Neural progenitor cell (in vitro differentiated cells): ENCODE results near the gene PRCC.
A peak's percentile ranks its signal among the peaks of the same experiment; 100 is the strongest.

Experiments used
- EZH2phosphoT487 ChIP-seq: fragments of 200-600 bp; sonication (generic); IDR thresholded peaks from 2 replicates; pipeline ENCODE4 v1.6.1; 2017; ENCODE audit warnings: antibody characterized with exemption
- TF ChIP-seq, protein P1 (sequence below): fragments of 200-600 bp; sonication (generic); IDR thresholded peaks from 2 replicates; pipeline ENCODE4 v1.5.1; 2017; ENCODE audit warnings: antibody characterized with exemption, mild to moderate bottlenecking

DNA sequence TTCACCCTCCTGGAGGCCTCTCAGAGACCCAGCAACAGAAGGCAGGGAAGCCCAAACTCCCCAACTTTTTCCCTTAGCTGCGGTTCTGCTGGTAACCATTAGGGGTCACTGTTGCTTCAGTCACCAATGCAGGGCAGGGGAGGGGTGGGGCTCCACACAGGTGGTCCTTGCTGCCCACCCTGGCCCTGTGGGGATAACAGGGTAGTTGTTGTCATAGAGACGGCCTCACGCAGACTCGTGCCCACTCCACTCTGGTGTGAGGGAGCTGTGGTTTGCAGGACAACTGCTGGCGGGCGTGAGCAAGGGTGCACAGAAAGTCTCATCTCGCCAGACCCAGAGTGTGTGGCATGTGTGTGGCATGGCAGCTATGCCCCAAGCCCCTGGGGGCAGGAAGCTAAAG is 71.6 kb downstream of the PRCC start:
- TF ChIP-seq, protein P1, sequence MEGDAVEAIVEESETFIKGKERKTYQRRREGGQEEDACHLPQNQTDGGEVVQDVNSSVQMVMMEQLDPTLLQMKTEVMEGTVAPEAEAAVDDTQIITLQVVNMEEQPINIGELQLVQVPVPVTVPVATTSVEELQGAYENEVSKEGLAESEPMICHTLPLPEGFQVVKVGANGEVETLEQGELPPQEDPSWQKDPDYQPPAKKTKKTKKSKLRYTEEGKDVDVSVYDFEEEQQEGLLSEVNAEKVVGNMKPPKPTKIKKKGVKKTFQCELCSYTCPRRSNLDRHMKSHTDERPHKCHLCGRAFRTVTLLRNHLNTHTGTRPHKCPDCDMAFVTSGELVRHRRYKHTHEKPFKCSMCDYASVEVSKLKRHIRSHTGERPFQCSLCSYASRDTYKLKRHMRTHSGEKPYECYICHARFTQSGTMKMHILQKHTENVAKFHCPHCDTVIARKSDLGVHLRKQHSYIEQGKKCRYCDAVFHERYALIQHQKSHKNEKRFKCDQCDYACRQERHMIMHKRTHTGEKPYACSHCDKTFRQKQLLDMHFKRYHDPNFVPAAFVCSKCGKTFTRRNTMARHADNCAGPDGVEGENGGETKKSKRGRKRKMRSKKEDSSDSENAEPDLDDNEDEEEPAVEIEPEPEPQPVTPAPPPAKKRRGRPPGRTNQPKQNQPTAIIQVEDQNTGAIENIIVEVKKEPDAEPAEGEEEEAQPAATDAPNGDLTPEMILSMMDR: peak; percentile 93
- TF ChIP-seq EZH2phosphoT487: no peak
